ENCODE data around the gene LONRF2.

DNA sequence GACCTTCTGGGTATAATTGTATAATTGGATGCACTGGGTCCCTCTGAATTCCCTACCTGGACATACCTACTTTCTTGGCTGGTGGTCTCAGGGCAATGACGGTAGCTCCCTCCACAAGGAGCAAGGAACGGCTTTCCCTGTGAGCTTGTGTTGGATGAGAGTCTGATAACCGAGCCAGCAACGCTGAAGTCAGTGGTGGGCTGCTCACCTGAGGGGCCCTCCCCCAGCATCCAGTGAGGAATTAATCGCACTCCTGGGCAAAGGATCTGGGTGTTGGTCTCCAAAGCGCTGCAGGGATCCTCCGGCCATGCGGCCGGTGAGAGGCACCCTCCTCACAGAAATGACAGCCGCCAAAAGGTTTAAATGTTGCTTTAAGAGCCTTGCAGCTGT, 47.1 kb downstream of the LONRF2 start:
- TF ChIP-seq, protein P1, sequence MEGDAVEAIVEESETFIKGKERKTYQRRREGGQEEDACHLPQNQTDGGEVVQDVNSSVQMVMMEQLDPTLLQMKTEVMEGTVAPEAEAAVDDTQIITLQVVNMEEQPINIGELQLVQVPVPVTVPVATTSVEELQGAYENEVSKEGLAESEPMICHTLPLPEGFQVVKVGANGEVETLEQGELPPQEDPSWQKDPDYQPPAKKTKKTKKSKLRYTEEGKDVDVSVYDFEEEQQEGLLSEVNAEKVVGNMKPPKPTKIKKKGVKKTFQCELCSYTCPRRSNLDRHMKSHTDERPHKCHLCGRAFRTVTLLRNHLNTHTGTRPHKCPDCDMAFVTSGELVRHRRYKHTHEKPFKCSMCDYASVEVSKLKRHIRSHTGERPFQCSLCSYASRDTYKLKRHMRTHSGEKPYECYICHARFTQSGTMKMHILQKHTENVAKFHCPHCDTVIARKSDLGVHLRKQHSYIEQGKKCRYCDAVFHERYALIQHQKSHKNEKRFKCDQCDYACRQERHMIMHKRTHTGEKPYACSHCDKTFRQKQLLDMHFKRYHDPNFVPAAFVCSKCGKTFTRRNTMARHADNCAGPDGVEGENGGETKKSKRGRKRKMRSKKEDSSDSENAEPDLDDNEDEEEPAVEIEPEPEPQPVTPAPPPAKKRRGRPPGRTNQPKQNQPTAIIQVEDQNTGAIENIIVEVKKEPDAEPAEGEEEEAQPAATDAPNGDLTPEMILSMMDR (optimal IDR thresholded peaks at IDR 0.05 in 1 of 3, IDR thresholded peaks at IDR 0.05 in 1 of 3, conservative IDR thresholded peaks at IDR 0.05 in 1 of 3; ENCODE audit: extremely low read depth in 1 of 3, insufficient read depth in 2 of 3, low read length in 3 of 3), result no peak
- TF ChIP-seq EZH2 (IDR thresholded peaks at IDR 0.05; ENCODE audit: low read length), result no peak

Measured in keratinocyte (primary cell).